ENCODE measurements around the gene CDC37L1. TPM values are rescaled to one million over a fixed set of nuclear protein-coding genes. Genes with fewer than 3 reads are reported as not detected.
A peak's percentile ranks its signal among the peaks of the same experiment; 100 is the strongest.

CDC37L1 gene
- total and polyA plus RNA-seq, 2 of the 8 experiments (the other 6 are each of a cell fraction or from before 2014, with no cell fraction given) = 4.6 to 23.8 TPM

DNA sequence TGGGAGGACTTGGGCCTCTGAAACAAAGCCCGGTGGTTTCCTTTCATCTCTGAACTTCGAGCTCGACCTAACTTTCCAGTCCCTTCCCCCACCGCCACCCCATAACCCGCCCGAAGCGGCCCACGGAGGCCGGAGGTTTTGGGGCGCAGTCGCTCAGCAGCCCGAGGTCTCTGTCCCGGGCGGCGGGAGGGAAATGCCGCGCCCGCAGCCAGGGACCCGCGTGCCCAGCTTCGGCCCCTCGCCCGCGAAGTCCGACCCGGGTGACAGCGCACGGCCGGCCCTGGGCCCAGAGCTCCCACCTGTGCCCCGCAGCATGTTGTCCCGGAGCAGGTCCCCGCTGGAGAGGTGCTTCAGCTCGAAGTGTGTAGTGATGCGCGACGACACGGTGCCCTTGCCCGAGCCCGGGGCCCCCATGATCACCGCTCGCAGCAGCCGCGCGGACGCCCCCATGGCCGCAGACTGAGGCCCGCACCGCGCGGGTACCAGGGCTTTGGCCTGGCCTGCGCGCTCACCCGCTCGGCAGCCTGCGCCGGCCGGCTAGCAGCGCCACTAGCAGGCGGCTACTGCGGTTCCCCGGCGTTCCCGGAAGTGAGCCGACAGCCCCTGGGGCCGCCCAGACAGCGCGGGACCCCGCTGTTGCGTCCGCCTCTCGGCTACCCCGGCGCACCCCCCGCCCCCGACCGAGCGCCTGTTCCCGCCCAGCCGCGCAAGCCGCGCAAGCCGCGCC lies 61.4 kb downstream of the CDC37L1 start, which contains the start of gene AK3 (continued):
- TF ChIP-seq, protein P1, sequence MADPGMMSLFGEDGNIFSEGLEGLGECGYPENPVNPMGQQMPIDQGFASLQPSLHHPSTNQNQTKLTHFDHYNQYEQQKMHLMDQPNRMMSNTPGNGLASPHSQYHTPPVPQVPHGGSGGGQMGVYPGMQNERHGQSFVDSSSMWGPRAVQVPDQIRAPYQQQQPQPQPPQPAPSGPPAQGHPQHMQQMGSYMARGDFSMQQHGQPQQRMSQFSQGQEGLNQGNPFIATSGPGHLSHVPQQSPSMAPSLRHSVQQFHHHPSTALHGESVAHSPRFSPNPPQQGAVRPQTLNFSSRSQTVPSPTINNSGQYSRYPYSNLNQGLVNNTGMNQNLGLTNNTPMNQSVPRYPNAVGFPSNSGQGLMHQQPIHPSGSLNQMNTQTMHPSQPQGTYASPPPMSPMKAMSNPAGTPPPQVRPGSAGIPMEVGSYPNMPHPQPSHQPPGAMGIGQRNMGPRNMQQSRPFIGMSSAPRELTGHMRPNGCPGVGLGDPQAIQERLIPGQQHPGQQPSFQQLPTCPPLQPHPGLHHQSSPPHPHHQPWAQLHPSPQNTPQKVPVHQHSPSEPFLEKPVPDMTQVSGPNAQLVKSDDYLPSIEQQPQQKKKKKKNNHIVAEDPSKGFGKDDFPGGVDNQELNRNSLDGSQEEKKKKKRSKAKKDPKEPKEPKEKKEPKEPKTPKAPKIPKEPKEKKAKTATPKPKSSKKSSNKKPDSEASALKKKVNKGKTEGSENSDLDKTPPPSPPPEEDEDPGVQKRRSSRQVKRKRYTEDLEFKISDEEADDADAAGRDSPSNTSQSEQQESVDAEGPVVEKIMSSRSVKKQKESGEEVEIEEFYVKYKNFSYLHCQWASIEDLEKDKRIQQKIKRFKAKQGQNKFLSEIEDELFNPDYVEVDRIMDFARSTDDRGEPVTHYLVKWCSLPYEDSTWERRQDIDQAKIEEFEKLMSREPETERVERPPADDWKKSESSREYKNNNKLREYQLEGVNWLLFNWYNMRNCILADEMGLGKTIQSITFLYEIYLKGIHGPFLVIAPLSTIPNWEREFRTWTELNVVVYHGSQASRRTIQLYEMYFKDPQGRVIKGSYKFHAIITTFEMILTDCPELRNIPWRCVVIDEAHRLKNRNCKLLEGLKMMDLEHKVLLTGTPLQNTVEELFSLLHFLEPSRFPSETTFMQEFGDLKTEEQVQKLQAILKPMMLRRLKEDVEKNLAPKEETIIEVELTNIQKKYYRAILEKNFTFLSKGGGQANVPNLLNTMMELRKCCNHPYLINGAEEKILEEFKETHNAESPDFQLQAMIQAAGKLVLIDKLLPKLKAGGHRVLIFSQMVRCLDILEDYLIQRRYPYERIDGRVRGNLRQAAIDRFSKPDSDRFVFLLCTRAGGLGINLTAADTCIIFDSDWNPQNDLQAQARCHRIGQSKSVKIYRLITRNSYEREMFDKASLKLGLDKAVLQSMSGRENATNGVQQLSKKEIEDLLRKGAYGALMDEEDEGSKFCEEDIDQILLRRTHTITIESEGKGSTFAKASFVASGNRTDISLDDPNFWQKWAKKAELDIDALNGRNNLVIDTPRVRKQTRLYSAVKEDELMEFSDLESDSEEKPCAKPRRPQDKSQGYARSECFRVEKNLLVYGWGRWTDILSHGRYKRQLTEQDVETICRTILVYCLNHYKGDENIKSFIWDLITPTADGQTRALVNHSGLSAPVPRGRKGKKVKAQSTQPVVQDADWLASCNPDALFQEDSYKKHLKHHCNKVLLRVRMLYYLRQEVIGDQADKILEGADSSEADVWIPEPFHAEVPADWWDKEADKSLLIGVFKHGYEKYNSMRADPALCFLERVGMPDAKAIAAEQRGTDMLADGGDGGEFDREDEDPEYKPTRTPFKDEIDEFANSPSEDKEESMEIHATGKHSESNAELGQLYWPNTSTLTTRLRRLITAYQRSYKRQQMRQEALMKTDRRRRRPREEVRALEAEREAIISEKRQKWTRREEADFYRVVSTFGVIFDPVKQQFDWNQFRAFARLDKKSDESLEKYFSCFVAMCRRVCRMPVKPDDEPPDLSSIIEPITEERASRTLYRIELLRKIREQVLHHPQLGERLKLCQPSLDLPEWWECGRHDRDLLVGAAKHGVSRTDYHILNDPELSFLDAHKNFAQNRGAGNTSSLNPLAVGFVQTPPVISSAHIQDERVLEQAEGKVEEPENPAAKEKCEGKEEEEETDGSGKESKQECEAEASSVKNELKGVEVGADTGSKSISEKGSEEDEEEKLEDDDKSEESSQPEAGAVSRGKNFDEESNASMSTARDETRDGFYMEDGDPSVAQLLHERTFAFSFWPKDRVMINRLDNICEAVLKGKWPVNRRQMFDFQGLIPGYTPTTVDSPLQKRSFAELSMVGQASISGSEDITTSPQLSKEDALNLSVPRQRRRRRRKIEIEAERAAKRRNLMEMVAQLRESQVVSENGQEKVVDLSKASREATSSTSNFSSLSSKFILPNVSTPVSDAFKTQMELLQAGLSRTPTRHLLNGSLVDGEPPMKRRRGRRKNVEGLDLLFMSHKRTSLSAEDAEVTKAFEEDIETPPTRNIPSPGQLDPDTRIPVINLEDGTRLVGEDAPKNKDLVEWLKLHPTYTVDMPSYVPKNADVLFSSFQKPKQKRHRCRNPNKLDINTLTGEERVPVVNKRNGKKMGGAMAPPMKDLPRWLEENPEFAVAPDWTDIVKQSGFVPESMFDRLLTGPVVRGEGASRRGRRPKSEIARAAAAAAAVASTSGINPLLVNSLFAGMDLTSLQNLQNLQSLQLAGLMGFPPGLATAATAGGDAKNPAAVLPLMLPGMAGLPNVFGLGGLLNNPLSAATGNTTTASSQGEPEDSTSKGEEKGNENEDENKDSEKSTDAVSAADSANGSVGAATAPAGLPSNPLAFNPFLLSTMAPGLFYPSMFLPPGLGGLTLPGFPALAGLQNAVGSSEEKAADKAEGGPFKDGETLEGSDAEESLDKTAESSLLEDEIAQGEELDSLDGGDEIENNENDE (IDR thresholded peaks at IDR 0.05; ENCODE audit: insufficient replicate concordance, low read length) = no peak
- no peak for TF ChIP-seq KDM5A (IDR thresholded peaks at IDR 0.05; ENCODE audit: low read length)
- TF ChIP-seq ASH2L (IDR thresholded peaks at IDR 0.05; ENCODE audit: low read length) = no peak
- no peak for TF ChIP-seq SP1 (IDR thresholded peaks at IDR 0.05; ENCODE audit: low read depth, low read length)
- no peak for TF ChIP-seq CBX8 (IDR thresholded peaks at IDR 0.05; ENCODE audit: borderline replicate concordance, low read depth, low read length)
- no peak for TF ChIP-seq CTBP2 (IDR thresholded peaks at IDR 0.05; ENCODE audit: borderline replicate concordance, insufficient read depth, insufficient read length, low read length)
- TF ChIP-seq HDAC2 (IDR thresholded peaks at IDR 0.05; ENCODE audit: borderline replicate concordance in 1 of 2, low read depth in 2 of 2, low read length in 2 of 2) = peak; percentile 2 to 63; a peak in 2 of 4 replicates
- peak; percentile 92 for TF ChIP-seq KDM4A (IDR thresholded peaks at IDR 0.05; ENCODE audit: low read depth, low read length, severe bottlenecking)
- peak; percentile 79 for TF ChIP-seq TAF1 (IDR thresholded peaks at IDR 0.05; ENCODE audit: low read depth, low read length)
- TF ChIP-seq RXRA (IDR thresholded peaks at IDR 0.05; ENCODE audit: insufficient read depth, low read depth, low read length) = no peak
